ENCODE results near the gene GPR85.

DNA sequence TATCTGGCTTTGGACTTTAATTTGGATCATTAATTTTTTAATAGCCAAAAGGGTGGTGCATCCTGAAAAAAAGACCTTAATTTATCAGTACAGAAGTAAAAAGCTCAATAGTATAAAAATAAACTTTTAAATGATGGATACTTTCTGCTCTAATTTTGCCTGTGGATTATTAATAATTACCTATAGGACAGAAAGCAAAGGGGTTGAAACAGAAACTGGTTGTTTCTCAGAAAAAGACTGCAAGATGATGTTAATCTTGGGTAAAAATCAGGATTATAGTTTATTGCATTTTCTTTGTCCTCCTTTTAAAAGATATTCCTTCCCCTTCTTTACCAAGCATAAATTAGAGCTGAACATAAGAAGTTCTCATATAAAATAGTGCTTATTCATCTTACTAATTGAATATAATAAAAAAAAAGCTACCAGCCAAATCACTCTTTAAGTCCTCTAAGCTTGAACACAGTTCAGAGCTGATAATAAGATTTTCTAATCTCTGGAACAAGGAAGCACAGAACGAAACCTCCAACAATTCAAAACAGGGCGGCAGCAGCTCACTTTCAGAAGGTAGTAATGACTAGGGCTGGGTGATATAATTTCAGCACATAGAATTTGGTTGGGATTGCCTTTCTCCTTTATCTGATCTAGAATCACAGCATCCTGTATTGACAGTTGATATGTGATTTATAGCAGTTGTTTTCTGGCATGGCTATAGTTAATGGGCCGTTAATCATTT lies 8.1 kb upstream of the GPR85 start:
- no peak for TF ChIP-seq CTCF (IDR thresholded peaks at IDR 0.05; ENCODE audit: extremely low read depth in 1 of 2, insufficient read depth in 1 of 2, low read depth in 1 of 2, low read length in 2 of 2)
- TF ChIP-seq EZH2 (IDR thresholded peaks at IDR 0.05; ENCODE audit: borderline replicate concordance, low read depth, low read length, severe bottlenecking), result no peak
- no peak for TF ChIP-seq POLR2A (IDR thresholded peaks at IDR 0.05; ENCODE audit: low read depth, low read length)
- no peak for TF ChIP-seq JUN (IDR thresholded peaks at IDR 0.05; ENCODE audit: borderline replicate concordance, insufficient read depth, insufficient read length, low read depth)
- TF ChIP-seq, protein P1, sequence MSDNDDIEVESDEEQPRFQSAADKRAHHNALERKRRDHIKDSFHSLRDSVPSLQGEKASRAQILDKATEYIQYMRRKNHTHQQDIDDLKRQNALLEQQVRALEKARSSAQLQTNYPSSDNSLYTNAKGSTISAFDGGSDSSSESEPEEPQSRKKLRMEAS (IDR thresholded peaks at IDR 0.05; ENCODE audit: insufficient read depth, insufficient read length), result no peak
- no peak for TF ChIP-seq POLR2AphosphoS5 (IDR thresholded peaks at IDR 0.05; ENCODE audit: insufficient read depth, low read depth, low read length)
- TF ChIP-seq MYC (IDR thresholded peaks at IDR 0.05; ENCODE audit: low read depth, low read length), result no peak
- no peak for TF ChIP-seq GATA2 (IDR thresholded peaks at IDR 0.05; ENCODE audit: insufficient read depth, insufficient read length, low read depth, low read length)
- no peak for TF ChIP-seq FOS (IDR thresholded peaks at IDR 0.05; ENCODE audit: borderline replicate concordance, insufficient read depth, low read length)
